Parathyroid adenoma (tissue), 2 donors: ENCODE measurements around the gene CYP26B1.

Experiments used
- H2AFZ ChIP-seq: fragments of 300-600 bp; sonication (generic); one replicate; pipeline ENCODE4 v1.7.0; 2017; ENCODE audit warnings: antibody characterized with exemption, mild to moderate bottlenecking
- H3K27ac ChIP-seq: fragments of 300-600 bp; sonication (generic); one replicate; pipeline ENCODE4 v1.7.0; 2017
- H3K27me3 ChIP-seq: fragments of 300-600 bp; sonication (generic); one replicate; pipeline ENCODE4 v1.7.0; 2017; ENCODE audit warnings: low read length; ENCODE audit not compliant: control insufficient read depth, insufficient read depth
- H3K36me3 ChIP-seq: fragments of 300-600 bp; sonication (generic); one replicate; pipeline ENCODE4 v1.7.0; 2017; ENCODE audit warnings: low read length; ENCODE audit not compliant: control insufficient read depth, insufficient read depth
- H3K4me1 ChIP-seq: fragments of 300-600 bp; sonication (generic); one replicate; pipeline ENCODE4 v1.7.0; 2017; ENCODE audit warnings: control low read depth
- H3K4me2 ChIP-seq: fragments of 300-600 bp; sonication (generic); one replicate; pipeline ENCODE4 v1.7.0; 2017; ENCODE audit warnings: low read length
- H3K4me3 ChIP-seq: fragments of 300-600 bp; sonication (generic); one replicate; pipeline ENCODE4 v1.7.0; 2017; ENCODE audit warnings: low read depth, low read length
- H3K79me2 ChIP-seq: fragments of 300-600 bp; sonication (generic); one replicate; pipeline ENCODE4 v1.7.0; 2017; ENCODE audit warnings: control low read depth
- H3K9ac ChIP-seq: fragments of 300-600 bp; sonication (generic); one replicate; pipeline ENCODE4 v1.7.0; 2017; ENCODE audit warnings: mild to moderate bottlenecking
- H3K9me3 ChIP-seq: fragments of 300-600 bp; sonication (generic); one replicate; pipeline ENCODE4 v1.7.0; 2017; ENCODE audit warnings: low read length; ENCODE audit not compliant: control insufficient read depth
- TF ChIP-seq, protein P1 (sequence below): fragments of 300-600 bp; sonication (generic); IDR thresholded peaks from one replicate; pipeline ENCODE4 v1.7.0; 2017; ENCODE audit warnings: antibody characterized with exemption, mild to moderate bottlenecking
- donor health status: primary hyperparathyroidism.

CYP26B1 gene

GRCh38 chr2:72114693-72115051 is 33.0 kb downstream of the CYP26B1 start:
- Histone ChIP-seq H3K27me3 (no peaks in the 10 kb centered on the region), H3K27ac (no peak overlapping the region), H3K4me1 (no peaks in the 10 kb centered on the region), H3K36me3 (no peaks in the 10 kb centered on the region), H2AFZ (no peak overlapping the region), H3K4me2 (no peak overlapping the region), H3K4me3 (no peak overlapping the region), H3K79me2 (no peaks in the 10 kb centered on the region), H3K9ac (no peak overlapping the region), H3K9me3 (no peaks in the 10 kb centered on the region)
- TF ChIP-seq, protein P1, sequence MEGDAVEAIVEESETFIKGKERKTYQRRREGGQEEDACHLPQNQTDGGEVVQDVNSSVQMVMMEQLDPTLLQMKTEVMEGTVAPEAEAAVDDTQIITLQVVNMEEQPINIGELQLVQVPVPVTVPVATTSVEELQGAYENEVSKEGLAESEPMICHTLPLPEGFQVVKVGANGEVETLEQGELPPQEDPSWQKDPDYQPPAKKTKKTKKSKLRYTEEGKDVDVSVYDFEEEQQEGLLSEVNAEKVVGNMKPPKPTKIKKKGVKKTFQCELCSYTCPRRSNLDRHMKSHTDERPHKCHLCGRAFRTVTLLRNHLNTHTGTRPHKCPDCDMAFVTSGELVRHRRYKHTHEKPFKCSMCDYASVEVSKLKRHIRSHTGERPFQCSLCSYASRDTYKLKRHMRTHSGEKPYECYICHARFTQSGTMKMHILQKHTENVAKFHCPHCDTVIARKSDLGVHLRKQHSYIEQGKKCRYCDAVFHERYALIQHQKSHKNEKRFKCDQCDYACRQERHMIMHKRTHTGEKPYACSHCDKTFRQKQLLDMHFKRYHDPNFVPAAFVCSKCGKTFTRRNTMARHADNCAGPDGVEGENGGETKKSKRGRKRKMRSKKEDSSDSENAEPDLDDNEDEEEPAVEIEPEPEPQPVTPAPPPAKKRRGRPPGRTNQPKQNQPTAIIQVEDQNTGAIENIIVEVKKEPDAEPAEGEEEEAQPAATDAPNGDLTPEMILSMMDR, result no peak

DNA sequence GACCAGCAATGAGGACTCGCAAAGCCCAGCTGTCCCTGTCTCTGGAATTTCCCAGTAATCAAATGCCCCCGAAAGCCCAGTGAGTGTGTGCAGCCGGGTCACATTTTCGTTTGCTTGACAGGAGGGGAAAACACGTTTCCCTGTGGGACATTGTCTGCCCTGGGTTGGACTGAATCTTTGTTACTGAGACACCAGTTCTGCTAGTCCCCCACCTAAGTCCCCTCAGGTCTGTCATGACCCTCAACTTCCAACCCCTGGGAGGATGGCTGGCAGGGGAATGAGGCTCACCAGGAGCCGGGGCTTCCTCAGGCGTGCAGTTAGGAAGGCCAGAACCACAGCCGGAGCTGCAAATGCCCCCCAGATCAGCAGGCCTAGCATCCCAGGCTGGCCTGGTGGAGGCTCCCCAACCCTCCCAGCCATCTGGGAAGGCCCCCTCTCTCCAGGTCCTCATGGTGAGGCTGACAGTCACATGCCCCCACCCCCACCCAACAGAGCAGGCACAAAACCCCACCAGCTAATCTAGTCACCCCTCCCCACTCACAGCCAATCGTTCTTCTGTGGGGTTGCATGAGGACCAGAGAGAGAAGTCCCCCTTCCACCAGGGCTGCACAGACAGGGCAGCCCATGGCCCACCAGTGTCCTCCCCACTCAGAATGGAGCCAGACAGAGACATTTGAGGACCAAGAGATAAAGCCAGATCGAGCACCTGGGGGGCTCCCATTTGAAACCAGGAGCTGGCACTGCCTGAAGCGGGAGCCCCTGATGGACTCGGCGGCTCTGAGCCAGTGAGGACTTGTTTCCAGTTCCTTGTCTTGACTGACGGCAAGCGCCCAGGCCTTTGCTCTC is 33.6 kb downstream of the CYP26B1 start:
- Histone ChIP-seq H3K9me3 (no peaks in the 10 kb centered on the region), H3K4me3 (no peak overlapping the region), H3K4me2 (no peak overlapping the region), H2AFZ (no peak overlapping the region), H3K9ac (no peak overlapping the region), H3K79me2 (no peaks in the 10 kb centered on the region), H3K27me3 (no peaks in the 10 kb centered on the region), H3K36me3 (no peaks in the 10 kb centered on the region), H3K4me1 (no peaks in the 10 kb centered on the region), H3K27ac (no peak overlapping the region)
- TF ChIP-seq, protein P1, result no peak

DNA sequence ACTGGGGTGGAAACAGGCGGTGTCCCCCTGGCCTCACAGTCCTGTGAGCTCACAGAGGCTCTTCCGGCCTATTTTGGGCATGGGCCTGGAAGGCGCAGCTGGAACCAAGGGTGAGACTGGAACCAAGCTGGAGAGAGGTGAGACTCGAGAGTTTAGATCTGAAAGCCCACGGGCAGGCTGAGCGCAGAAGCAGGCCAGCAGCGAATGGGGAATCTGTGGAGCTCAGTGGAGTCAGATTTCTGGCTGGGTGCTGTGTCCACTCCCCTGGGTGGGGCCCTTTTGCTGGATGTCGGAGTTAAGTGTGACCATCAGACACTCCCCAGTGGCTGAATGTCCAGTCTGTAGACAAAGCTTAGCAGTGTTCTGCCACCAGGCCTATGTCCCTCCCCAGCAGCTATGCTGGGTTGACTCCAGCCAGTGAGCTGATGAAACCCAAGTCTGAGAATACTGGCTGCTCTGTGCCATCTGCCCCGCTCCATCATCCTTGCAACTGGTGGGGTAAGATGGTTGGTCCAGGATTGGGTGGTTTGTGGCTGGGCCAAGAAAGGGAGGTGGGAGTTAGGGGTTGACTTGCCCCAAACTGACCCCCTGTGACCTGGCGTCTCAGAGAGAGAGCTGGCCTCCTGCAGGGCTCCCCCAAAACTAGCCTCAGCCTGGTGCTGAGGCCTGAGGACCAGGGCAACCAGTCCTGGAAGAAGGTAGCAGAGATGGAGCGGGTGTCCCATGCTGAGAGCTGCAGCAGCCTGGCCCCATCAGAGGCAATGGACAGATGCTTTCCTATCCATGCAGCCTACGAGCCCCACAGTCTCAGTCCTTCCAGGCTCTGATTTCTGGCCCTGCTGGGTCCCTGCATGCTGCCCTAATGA is 34.4 kb downstream of the CYP26B1 start:
- no peaks in the 10 kb centered on the region for H3K9me3 ChIP-seq
- no peak overlapping the region for H3K4me3 ChIP-seq
- no peaks in the 10 kb centered on the region for H3K27me3 ChIP-seq
- no peak overlapping the region for H3K9ac ChIP-seq
- H3K27ac ChIP-seq, result no peak overlapping the region
- no peaks in the 10 kb centered on the region for H3K36me3 ChIP-seq
- TF ChIP-seq, protein P1, result no peak
- no peaks in the 10 kb centered on the region for H3K79me2 ChIP-seq
- no peaks in the 10 kb centered on the region for H3K4me1 ChIP-seq
- H3K4me2 ChIP-seq, result no peak overlapping the region
- H2AFZ ChIP-seq, result no peak overlapping the region

DNA sequence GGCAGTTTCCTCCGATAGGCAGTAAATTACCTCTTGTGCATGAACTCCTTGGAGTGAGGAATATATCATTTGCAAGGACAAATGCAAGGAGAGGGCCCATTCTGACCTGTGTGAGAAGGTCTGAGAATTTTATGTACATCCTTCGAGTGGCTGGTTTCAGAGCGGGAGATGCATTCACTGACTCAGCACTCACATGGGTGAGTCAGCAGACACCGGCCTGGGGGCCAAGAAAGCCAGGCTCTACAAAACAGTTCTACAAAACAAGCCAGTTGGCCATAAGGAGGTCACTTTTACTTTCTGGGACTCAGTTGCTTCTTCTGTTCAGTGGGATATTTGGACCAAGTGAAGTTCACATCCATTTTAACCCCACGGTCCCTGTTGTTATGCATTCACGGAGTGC is 35.3 kb downstream of the CYP26B1 start:
- Histone ChIP-seq H3K79me2 (no peaks in the 10 kb centered on the region), H3K36me3 (no peaks in the 10 kb centered on the region), H3K27ac (no peak overlapping the region), H3K4me3 (no peak overlapping the region), H3K4me2 (no peak overlapping the region), H3K4me1 (no peaks in the 10 kb centered on the region), H3K9me3 (no peaks in the 10 kb centered on the region), H2AFZ (no peak overlapping the region), H3K9ac (no peak overlapping the region), H3K27me3 (no peaks in the 10 kb centered on the region)
- TF ChIP-seq, protein P1, result no peak
